Fibroblast of the aortic adventitia (primary cell): ENCODE measurements around the gene SEMA4G. TPM values are rescaled to one million over a fixed set of nuclear protein-coding genes. Genes with fewer than 3 reads are reported as not detected.

Experiments used
- DNase-seq: peaks from one replicate; pipeline ENCODE4 v3.0.0-alpha.2; 2010; ENCODE audit warnings: low read depth
- H3K4me3 ChIP-seq: 2 replicates; pipeline ENCODE4 v1.5.1; 2011; ENCODE audit warnings: low read depth, mild to moderate bottlenecking, control low read depth, low read length, moderate library complexity
- total RNA-seq: library from RNA; depleted of rRNA; stranded (reverse); fragments of >200 nt; gene quantifications from 2 replicates; pipeline ENCODE4 v1.2.3, GENCODE V29; 2012; ENCODE audit warnings: low replicate concordance
- TF ChIP-seq, protein P1 (sequence below): IDR thresholded peaks from 2 replicates; pipeline ENCODE4 v1.5.1; 2011; ENCODE audit warnings: mild to moderate bottlenecking, low read length, control low read depth, inconsistent platforms; ENCODE audit not compliant: insufficient read depth

SEMA4G gene
- total RNA-seq, 1 donor, result 0.81 TPM

DNA sequence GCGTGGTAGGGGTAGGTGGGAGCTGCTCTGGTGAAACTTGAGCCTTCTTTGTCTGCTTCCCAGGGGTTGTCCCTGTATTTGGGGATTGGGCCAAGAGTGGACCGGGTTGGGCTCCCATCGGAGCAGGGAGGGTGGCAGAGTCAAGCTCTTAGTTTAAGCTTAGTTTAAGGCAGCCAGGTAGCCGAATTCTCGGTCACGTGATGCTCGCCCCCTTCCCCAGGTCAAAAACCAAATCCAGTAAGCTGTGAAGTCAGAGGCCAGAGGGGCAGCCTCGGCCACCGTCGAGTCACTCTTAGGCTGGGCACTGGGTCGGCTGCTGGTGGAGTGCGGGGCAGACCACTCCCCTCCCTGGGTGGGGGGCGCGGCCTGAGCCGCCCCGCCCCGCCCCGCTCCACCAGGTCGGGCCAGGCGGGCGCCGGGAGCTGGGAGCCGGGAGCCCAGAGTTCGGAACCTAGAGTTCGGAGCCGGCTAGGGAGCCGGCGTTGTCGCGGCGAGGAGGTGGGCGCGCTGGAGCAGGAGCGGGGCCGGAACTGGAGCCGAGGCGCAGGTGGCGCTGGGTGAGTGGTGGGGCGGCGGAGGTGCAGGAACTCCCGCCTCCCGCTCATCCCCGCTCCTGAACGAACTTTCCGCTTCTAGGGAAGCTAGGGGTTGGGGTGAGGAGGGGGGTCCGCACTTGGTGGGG is 27.5 kb downstream of the SEMA4G start:
- peak overlapping the region; percentile 86 for H3K4me3 ChIP-seq
- DNase-seq, result no peak
- TF ChIP-seq, protein P1, sequence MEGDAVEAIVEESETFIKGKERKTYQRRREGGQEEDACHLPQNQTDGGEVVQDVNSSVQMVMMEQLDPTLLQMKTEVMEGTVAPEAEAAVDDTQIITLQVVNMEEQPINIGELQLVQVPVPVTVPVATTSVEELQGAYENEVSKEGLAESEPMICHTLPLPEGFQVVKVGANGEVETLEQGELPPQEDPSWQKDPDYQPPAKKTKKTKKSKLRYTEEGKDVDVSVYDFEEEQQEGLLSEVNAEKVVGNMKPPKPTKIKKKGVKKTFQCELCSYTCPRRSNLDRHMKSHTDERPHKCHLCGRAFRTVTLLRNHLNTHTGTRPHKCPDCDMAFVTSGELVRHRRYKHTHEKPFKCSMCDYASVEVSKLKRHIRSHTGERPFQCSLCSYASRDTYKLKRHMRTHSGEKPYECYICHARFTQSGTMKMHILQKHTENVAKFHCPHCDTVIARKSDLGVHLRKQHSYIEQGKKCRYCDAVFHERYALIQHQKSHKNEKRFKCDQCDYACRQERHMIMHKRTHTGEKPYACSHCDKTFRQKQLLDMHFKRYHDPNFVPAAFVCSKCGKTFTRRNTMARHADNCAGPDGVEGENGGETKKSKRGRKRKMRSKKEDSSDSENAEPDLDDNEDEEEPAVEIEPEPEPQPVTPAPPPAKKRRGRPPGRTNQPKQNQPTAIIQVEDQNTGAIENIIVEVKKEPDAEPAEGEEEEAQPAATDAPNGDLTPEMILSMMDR, result no peak

- H3K4me3 ChIP-seq, result peak overlapping the region; percentile 86
- DNase-seq, result peak; percentile 75
- TF ChIP-seq, protein P1, result peak; percentile 91
Observed at GRCh38 chr10:100997360-100998182, 28.3 kb downstream of the SEMA4G start.

GRCh38 chr10:100998183-100998990 is 29.1 kb downstream of the SEMA4G start:
- DNase-seq, result peak; percentile 84
- TF ChIP-seq, protein P1, result no peak
- H3K4me3 ChIP-seq, result peak overlapping the region; percentile 86

DNA sequence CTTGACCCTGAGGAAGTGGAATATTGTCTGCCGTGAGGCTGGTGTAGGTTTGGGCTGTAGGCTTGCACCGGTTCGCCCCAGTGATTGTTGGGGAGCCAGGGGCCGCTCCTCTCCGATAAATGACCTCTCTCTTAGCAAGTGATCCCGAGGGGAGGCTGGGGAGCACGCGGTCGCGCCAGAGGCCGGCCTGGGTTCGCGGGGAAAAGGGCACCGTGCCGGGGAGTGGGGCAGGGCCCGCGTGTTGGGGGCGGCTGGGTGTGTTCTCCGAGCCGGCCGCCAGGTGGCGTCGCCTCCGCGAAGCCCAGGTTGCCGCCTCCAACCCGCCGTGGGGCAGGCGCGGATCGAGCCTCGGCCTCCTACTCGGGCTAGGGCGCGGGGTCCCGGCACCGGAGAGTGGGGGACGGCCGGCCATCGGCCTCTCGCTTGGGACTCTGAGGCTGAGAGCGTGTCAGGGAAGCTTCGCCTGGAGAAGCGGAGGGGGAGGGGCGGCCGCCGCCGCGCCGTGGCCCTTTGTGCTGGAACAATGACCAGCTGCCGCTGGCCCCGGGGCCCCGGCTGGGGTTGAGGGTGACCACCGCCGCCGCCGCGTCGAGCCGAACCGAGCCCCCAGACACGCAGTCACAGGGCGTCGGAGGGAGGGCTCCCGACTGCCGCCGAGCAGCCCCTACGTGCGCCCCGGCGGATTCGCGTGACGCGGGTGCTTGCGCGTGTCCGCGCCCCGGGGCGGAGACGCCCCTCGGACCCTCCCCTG is 29.9 kb downstream of the SEMA4G start:
- DNase-seq, result peak; percentile 72
- peak overlapping the region; percentile 86 for H3K4me3 ChIP-seq
- TF ChIP-seq, protein P1, result peak; percentile 67

GRCh38 chr10:100999742-101000126 is 30.4 kb downstream of the SEMA4G start, which contains the start of gene LZTS2:
TSS of gene LZTS2 (plus strand) at chr10:100999808. CDS start at chr10:101002539, 2,731 bp downstream.
- DNase-seq, result no peak
- TF ChIP-seq, protein P1, result no peak
- H3K4me3 ChIP-seq, result peak within 1 kb of the TSS; percentile 86
